SKM-1 treated with dmso at 0.1 percent for 144 hours (cell line): ENCODE results near the gene PPAN.

ENCODE experiments used
- DNase-seq: peaks from one replicate; lab custom pipeline; 2025; ENCODE audit not compliant: unreplicated experiment; lab: John Stamatoyannopoulos, UW

Gene PPAN

GRCh38 chr19:10092648-10093294, 13.4 kb upstream of the PPAN start:
- no peak for DNase-seq

- no peak for DNase-seq
Measured at GRCh38 chr19:10093295-10094186, 12.6 kb upstream of the PPAN start.

- no peak for DNase-seq
Measured at GRCh38 chr19:10095622-10095947, 10.6 kb upstream of the PPAN start.

- peak; percentile 85 for DNase-seq
Measured at GRCh38 chr19:10095948-10096614, 10.1 kb upstream of the PPAN start.

GRCh38 chr19:10096615-10096963, 9.6 kb upstream of the PPAN start:
- DNase-seq = no peak

GRCh38 chr19:10100163-10100785, 5.9 kb upstream of the PPAN start:
- DNase-seq = no peak

- peak; percentile 36 for DNase-seq
Measured at GRCh38 chr19:10102787-10103236, 3.4 kb upstream of the PPAN start.

GRCh38 chr19:10104130-10104513, 2.0 kb upstream of the PPAN start:
- DNase-seq = no peak

- no peak for DNase-seq
Measured at GRCh38 chr19:10104665-10105508, 1.3 kb upstream of the PPAN start.

GRCh38 chr19:10105509-10106099, 558 bp upstream of the PPAN start:
- no peak for DNase-seq

GRCh38 chr19:10107254-10107653, 1.1 kb downstream of the PPAN start:
- DNase-seq = no peak

GRCh38 chr19:10107817-10108367, 1.7 kb downstream of the PPAN start:
- no peak for DNase-seq

GRCh38 chr19:10109528-10109927, 3.4 kb downstream of the PPAN start:
- no peak for DNase-seq

- no peak for DNase-seq
Measured at GRCh38 chr19:10110076-10110971, 4.2 kb downstream of the PPAN start.

- no peak for DNase-seq
Measured at GRCh38 chr19:10110972-10111317, 4.8 kb downstream of the PPAN start.

- peak; percentile 17 for DNase-seq
Measured at GRCh38 chr19:10111405-10111811, 5.2 kb downstream of the PPAN start, which contains the start of gene P2RY11. Gene P2RY11, plus strand, starts transcription at chr19:10111693. Its CDS starts 29 bp downstream, at chr19:10111722.

GRCh38 chr19:10112037-10112761, 6.0 kb downstream of the PPAN start:
- DNase-seq = peak; percentile 36

GRCh38 chr19:10112895-10113591, 6.9 kb downstream of the PPAN start:
- peak; percentile 54 for DNase-seq
